HG03135 (cell line): ENCODE measurements around the gene OR4D1.

Experiments
- ATAC-seq: cut with Tn5 transposase; IDR thresholded peaks from one replicate; pipeline ENCODE4 v1.9.1; 2021; ENCODE audit warnings: mild to moderate bottlenecking, moderate library complexity; ENCODE audit not compliant: unreplicated experiment

OR4D1 gene

GRCh38 chr17:58191241-58191896 is 43.2 kb downstream of the OR4D1 start:
- ATAC-seq: no peak

- ATAC-seq: no peak
Measured at GRCh38 chr17:58192612-58193011, 44.4 kb downstream of the OR4D1 start, which contains the start of gene EPX. Gene EPX (plus strand): TSS chr17:58192726. CDS start chr17:58192847, 121 bp downstream.

DNA sequence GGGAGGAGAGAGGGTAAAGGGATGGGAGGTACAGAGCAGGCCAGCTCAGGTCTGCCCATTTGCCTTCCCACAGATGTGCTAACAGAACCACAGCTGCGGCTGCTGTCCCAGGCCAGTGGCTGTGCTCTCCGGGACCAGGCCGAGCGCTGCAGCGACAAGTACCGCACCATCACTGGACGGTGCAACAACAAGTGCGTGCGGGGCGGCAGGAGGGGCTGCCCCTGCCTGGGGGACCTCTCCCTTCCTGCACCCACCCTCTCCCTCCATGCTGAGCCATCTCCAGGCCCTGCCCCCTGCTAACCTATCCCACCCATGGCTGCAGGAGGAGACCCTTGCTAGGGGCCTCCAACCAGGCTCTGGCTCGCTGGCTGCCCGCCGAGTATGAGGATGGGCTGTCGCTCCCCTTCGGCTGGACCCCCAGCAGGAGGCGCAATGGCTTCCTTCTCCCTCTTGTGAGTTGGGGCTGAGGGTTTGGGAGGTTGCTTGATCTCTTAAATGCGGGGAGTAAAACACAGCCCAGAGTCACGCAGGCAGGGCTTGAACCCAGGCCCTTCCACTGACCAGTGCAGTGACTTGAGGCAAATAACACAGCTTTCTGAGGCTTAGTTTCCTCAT is 45.6 kb downstream of the OR4D1 start:
- no peak for ATAC-seq

GRCh38 chr17:58195518-58196123 is 47.4 kb downstream of the OR4D1 start:
- ATAC-seq: no peak

DNA sequence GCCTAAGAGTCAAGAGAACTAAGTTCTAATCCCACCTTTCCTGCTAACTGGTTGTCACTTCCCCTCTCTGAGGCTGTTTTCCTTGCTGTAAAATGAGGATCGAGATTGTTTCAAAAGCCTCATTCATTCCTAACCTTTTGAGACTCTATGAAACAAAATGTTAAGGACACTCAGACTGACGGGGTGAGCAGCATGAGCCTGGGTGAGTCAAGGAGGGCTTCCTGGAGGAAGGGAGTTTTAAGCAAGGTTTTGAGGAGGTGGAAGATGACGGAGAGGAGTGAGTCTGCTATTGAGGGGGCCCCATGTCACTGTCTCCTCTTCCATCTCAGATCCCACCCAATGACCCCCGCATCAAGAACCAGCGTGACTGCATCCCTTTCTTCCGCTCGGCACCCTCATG is 48.4 kb downstream of the OR4D1 start:
- no peak for ATAC-seq

- ATAC-seq: no peak
Measured at GRCh38 chr17:58200024-58200633, 51.9 kb downstream of the OR4D1 start.

- ATAC-seq: no peak
Measured at GRCh38 chr17:58202859-58203258, 54.7 kb downstream of the OR4D1 start.

DNA sequence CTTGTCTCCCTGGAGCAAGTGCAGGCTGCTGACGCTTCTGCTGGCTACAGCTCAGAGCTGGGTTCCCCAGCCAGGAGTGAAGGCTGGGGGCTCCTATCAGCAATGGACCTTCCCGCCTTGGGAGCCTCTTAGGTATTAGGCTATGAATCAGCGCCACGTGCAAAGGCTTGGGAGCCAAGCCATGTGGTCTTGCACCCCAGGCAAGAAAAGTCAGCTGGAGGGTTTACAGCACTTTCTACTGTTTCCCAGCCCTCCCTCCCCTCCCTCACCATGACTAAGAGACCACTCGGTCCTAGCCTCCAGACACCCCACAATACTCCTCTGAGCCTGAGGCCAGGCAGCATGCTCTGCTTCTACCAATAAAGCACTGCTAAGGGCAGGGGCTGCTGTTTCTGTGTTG is 56.6 kb downstream of the OR4D1 start:
- ATAC-seq: no peak

- ATAC-seq: no peak
Measured at GRCh38 chr17:58205936-58206335, 57.8 kb downstream of the OR4D1 start.

GRCh38 chr17:58207451-58207850 is 59.3 kb downstream of the OR4D1 start:
- no peak for ATAC-seq

- ATAC-seq: no peak
Measured at GRCh38 chr17:58208344-58208743, 60.2 kb downstream of the OR4D1 start.
